Stimulated activated naive B cell treated with anti-CD40 and anti-IgM and Interleukin-4, amounts not matched to agents 10 μg/mL and 1 μg/mL and 100 μg/mL, for 72 hours (primary cell): ENCODE results near the gene RERE.

Experiments
- ATAC-seq, 2 donors: fragments of 150-1000 bp; cut with Tn5 transposase; replicated peaks; 2 replicates each; pipeline ENCODE4 v1.10.0; 2021; ENCODE audit warnings: moderate library complexity in 1 of 2
- DNase-seq: peaks from one replicate; pipeline ENCODE4 v3.0.0; 2021
- H3K27ac Mint-ChIP-seq: one replicate; pipeline ENCODE4 v1.8.0; 2022; ENCODE audit warnings: mild to moderate bottlenecking, mixed read lengths
- H3K27me3 Mint-ChIP-seq, 2 donors: one replicate each; pipeline ENCODE4 v1.8.0; 2022; ENCODE audit warnings: mixed read lengths in 2 of 2
- H3K36me3 Mint-ChIP-seq, 2 donors: one replicate each; pipeline ENCODE4 v1.8.0; 2022; ENCODE audit warnings: mixed read lengths in 2 of 2, mild to moderate bottlenecking in 1 of 2
- H3K4me1 Mint-ChIP-seq, 2 donors: one replicate each; pipeline ENCODE4 v1.8.0; 2022; ENCODE audit warnings: mixed read lengths in 2 of 2, mild to moderate bottlenecking in 1 of 2
- H3K4me3 Mint-ChIP-seq, 2 donors: one replicate each; pipeline ENCODE4 v1.8.0; 2022; ENCODE audit warnings: mild to moderate bottlenecking in 2 of 2, mixed read lengths in 2 of 2, moderate library complexity in 1 of 2
- H3K9me3 Mint-ChIP-seq, 2 donors: one replicate each; pipeline ENCODE4 v1.8.0; 2022; ENCODE audit warnings: mixed read lengths in 2 of 2, mild to moderate bottlenecking in 1 of 2

Gene RERE

DNA sequence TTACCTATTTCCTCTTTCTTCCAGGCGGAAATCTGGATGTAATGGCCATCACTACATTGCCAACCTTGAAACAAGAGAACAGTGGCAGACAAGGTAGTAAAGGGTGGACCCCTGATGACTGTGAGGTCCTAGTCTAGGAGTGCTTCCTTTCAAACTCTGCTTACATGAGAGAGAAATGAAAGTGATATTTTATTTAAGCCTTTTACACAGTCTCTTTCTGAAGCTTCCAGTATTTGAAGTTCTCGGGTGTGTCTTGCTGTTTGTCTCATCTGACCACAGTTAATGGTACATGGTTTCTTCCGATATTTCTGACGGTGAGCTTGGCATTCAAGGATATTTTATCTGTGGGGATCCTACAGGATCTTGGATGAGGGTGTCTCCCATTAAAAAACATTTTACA is 284.3 kb downstream of the RERE start:
- Mint-ChIP-seq H3K27ac (peak overlapping the region; percentile 84), H3K4me3 (peak overlapping the region; percentile 41 to 67), H3K4me1 (peaks cover 30 to 48% of the 10 kb centered on the region in 2 donors), H3K9me3 (no peaks in the 10 kb centered on the region), H3K27me3 (no peaks in the 10 kb centered on the region), H3K36me3 (peaks cover 14 to 33% of the 10 kb centered on the region in 2 donors)
- no peak for DNase-seq
- peak; percentile 74 to 78 for ATAC-seq

DNA sequence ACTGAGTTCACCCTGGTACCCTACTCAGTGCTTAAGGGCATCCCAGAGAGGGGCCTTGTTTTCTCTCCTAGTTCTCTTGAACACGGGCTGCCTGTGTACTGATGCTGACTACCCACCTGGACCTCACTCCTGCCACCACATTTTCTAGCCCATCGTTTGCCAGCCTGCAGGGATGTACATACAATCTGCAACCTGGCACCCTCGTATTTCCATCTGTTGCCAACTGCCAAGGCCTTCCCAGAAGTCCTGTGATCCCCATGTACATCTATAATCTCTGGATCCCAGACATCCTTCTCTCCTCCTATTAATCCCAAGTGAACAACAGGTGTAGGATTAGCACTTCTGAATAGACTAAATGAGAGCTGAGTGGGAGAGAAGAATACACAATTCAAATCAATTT is 287.5 kb downstream of the RERE start:
- no peaks in the 10 kb centered on the region for H3K27me3 Mint-ChIP-seq
- peaks cover 12 to 30% of the 10 kb centered on the region in 2 donors for H3K36me3 Mint-ChIP-seq
- H3K4me3 Mint-ChIP-seq, result no peak overlapping the region
- ATAC-seq (no peak), DNase-seq (no peak)
- H3K4me1 Mint-ChIP-seq, result peaks cover 32 to 46% of the 10 kb centered on the region in 2 donors
- no peaks in the 10 kb centered on the region for H3K9me3 Mint-ChIP-seq
- H3K27ac Mint-ChIP-seq, result peak overlapping the region; percentile 33

DNA sequence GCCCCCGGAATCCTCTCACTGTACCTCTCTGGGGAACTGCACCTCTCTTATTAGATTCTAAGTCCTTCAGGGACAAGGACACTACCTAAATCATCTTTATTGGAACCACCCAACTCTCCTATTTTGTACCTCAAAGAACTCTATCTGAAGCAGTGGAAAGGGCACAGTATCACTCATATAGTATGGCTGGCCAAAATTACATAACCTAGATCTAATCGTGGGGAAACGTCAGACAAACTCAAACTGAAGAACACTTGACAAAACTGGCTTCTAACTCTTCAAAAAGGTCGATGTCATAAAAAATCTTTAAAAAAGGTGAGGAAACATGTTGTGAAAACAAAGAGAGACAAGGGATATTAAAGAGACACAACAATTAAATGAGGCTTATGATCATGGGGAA is 289.5 kb downstream of the RERE start:
- DNase-seq (no peak), ATAC-seq (no peak)
- no peak overlapping the region for H3K4me3 Mint-ChIP-seq
- H3K9me3 Mint-ChIP-seq, result no peaks in the 10 kb centered on the region
- peaks cover 27 to 30% of the 10 kb centered on the region in 2 donors for H3K4me1 Mint-ChIP-seq
- H3K36me3 Mint-ChIP-seq, result peaks cover 18 to 46% of the 10 kb centered on the region in 2 donors
- H3K27ac Mint-ChIP-seq, result peak overlapping the region; percentile 81
- no peaks in the 10 kb centered on the region for H3K27me3 Mint-ChIP-seq

DNA sequence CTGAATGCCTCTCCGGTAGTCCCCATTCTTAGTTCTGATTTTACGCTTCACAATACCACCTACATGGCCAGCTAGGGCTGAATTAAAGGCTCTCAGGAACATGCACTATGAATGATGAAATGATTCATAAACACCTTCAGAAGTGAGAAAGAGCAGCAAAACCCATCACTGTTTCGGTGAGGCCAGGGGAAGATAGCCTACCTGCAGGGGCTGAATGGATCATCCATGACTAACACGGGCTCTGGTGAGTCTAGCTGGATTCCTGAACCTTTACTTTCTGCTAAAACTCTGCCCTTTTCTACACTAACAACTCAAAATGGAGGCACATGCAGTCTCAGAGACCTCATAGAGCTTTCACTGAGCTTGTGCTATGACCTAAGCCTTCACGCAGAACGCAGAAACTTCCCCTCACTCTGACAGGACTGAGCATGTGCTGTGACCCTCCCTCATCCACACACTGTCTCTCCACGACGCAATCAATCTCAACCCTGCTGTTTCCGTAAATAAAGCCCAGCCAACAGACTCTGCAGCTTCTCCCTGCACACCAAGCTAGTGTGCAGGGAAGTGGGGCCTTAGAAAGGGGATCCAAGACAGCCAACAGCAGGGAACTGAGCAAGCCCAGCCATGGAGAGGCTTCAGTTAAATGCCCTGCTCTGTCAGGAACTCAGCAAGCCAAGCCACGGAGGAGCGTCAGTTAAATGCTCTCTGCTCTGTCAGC is 291.7 kb downstream of the RERE start:
- no peak overlapping the region for H3K4me3 Mint-ChIP-seq
- peaks cover 0 to 2% of the 10 kb centered on the region in 2 donors for H3K9me3 Mint-ChIP-seq
- peak; percentile 91 to 93 for ATAC-seq
- H3K27ac Mint-ChIP-seq, result no peak overlapping the region
- H3K4me1 Mint-ChIP-seq, result peaks cover 20 to 33% of the 10 kb centered on the region in 2 donors
- H3K36me3 Mint-ChIP-seq, result peaks cover 23 to 48% of the 10 kb centered on the region in 2 donors
- H3K27me3 Mint-ChIP-seq, result no peaks in the 10 kb centered on the region
- DNase-seq, result peak; percentile 42

DNA sequence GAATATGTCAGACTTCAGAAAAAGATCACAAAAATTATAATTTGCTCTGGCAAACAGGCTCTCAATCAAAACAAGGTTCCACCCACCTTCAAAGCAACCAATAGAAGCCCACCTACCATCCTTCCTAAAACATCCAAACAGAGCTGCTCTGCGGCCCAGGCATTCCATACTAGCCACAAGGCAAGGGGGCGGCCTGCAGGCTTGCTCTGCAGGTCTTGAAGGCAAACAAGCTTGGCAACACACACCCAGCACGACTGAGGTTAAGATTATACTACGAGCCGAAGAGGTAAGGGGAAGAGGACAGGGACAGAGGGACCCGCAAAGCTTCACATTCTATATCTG is 292.3 kb downstream of the RERE start:
- ATAC-seq (no peak), DNase-seq (no peak)
- H3K36me3 Mint-ChIP-seq, result peaks cover 23 to 48% of the 10 kb centered on the region in 2 donors
- no peak overlapping the region for H3K27ac Mint-ChIP-seq
- no peaks in the 10 kb centered on the region for H3K27me3 Mint-ChIP-seq
- H3K9me3 Mint-ChIP-seq, result peaks cover 0 to 2% of the 10 kb centered on the region in 2 donors
- no peak overlapping the region for H3K4me3 Mint-ChIP-seq
- H3K4me1 Mint-ChIP-seq, result peaks cover 25 to 35% of the 10 kb centered on the region in 2 donors

DNA sequence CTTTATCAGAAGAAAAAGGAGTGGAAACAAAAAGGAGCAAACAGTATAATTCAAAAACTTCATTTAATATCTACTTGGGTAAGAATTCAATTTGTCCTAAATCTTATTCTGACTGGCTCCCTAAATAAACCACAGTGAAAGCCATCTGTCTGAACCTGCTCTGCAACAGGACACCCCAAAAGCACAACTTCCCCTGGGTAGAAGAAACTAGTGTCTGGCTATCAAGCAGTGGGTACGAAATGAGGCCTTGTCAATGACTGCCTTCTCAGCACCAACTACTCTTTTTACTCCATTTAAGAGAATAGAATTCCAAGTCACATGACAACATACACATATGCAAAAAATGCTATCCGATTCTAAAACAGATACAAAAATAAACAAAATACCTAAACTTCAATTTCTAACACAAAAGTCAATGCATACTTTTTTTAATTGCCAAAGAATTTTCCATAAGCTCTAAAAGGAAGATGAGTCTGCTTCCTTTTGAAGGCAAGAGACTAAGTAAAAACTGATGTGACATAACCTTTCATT is 292.7 kb downstream of the RERE start:
- Mint-ChIP-seq H3K9me3 (peaks cover 0 to 2% of the 10 kb centered on the region in 2 donors), H3K27ac (peak overlapping the region; percentile 52), H3K4me3 (no peak overlapping the region), H3K27me3 (no peaks in the 10 kb centered on the region), H3K4me1 (peaks cover 22 to 31% of the 10 kb centered on the region in 2 donors), H3K36me3 (peaks cover 19 to 43% of the 10 kb centered on the region in 2 donors)
- no peak for DNase-seq
- ATAC-seq, result no peak

DNA sequence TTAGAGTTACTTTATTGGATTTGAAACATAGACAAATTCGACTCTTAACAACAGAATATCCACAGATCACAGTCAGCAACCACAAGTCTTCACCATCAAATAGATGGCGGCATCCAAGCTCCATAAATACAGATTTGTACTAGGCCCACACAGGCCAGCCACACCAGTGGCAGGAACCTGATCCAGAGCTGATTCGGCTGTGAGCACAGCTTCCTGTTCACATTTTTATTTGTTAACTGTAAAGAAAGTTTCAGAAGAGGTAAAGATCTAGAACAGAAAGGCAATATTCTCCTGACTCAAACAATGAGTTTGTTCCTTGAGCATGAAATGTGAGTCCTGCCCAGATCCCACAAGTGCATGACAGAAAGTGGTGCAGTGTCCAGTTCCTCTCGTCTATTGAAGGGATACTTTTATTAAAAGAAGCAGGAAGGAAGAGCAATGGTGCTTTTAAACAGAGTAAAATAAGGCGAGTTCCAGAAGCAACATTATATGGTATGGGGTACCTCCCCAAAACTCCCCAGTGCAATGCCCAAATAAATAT is 293.7 kb downstream of the RERE start:
- H3K4me3 Mint-ChIP-seq, result peak overlapping the region; percentile 11 to 33
- no peak for DNase-seq

DNA sequence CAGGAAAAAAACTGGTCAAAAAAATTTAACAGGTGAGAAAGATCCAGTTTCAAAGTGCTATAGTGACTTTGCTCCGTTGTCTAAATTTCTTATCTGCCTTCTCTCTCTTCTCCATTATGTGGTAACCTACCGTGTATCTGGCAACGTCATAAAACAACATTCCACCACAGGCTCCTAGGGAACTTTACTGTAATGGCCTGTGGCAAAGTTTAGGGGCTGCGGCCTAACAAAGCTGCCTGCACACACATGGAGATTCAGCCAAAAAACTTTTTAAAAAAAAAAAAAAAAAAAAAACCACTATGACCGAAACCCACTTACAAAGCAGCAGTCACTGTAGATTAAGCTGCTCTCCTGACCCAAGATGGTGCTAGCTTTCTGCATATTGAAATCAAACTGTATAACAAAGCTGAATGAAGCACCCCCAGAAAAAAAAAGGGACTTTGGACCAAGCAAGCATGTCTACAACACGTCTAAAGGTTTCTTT is 296.9 kb downstream of the RERE start:
- H3K36me3 Mint-ChIP-seq, result peaks cover 15 to 40% of the 10 kb centered on the region in 2 donors
- H3K27me3 Mint-ChIP-seq, result no peaks in the 10 kb centered on the region
- H3K27ac Mint-ChIP-seq, result peak overlapping the region; percentile 47
- H3K4me3 Mint-ChIP-seq, result no peak overlapping the region
- peaks cover 33 to 35% of the 10 kb centered on the region in 2 donors for H3K4me1 Mint-ChIP-seq
- peaks cover 0 to 2% of the 10 kb centered on the region in 2 donors for H3K9me3 Mint-ChIP-seq
- DNase-seq (no peak), ATAC-seq (no peak)

More for the DNA sequence above, 293.7 kb downstream of the RERE start:
- peak overlapping the region; percentile 93 for H3K27ac Mint-ChIP-seq
- peaks cover 17 to 39% of the 10 kb centered on the region in 2 donors for H3K36me3 Mint-ChIP-seq
- H3K27me3 Mint-ChIP-seq, result no peaks in the 10 kb centered on the region
- peaks cover 18 to 29% of the 10 kb centered on the region in 2 donors for H3K4me1 Mint-ChIP-seq
- H3K9me3 Mint-ChIP-seq, result peaks cover 0 to 2% of the 10 kb centered on the region in 2 donors
- no peak for ATAC-seq

DNA sequence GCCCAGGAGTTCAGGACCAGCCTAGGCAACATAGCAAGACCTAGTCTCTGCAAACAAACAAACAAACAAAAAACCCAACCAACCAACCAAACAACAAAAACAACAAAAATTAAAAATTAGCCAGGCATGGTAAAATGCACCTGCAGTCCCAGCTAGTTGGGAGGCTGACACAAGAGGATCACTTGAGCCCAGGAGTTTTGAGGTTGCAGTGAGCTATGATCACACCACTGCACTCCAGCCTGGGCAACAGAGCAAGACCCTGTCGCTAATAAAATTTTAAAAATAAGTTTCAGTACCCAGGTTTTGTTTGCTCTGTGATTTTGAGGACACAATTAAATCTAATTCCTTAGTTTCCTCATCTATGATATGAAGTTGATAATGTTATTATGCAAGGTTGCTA is 298.3 kb downstream of the RERE start:
- Mint-ChIP-seq H3K27ac (peak overlapping the region; percentile 9), H3K36me3 (peaks cover 19 to 34% of the 10 kb centered on the region in 2 donors), H3K4me3 (no peak overlapping the region), H3K27me3 (no peaks in the 10 kb centered on the region), H3K4me1 (peaks cover 27 to 47% of the 10 kb centered on the region in 2 donors), H3K9me3 (peaks cover 0 to 2% of the 10 kb centered on the region in 2 donors)
- DNase-seq (no peak), ATAC-seq (no peak)

DNA sequence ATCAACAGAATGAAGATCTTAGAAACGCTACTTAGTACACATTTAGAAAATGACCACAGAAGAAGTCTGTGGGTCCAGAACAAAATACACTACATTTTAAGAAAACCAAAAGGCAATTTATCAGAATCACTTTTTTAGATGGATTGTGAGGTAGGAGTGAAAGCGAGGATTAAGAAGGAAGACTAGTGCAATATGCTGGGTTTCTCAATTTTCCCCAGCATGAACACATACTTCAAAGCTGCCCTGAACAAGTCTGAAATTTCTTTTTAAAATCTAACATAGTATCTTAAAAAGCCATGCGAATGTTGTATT is 299.0 kb downstream of the RERE start:
- H3K9me3 Mint-ChIP-seq, result peaks cover 0 to 2% of the 10 kb centered on the region in 2 donors
- DNase-seq (no peak), ATAC-seq (no peak)
- peaks cover 16 to 29% of the 10 kb centered on the region in 2 donors for H3K36me3 Mint-ChIP-seq
- H3K27me3 Mint-ChIP-seq, result no peaks in the 10 kb centered on the region
- H3K4me1 Mint-ChIP-seq, result peaks cover 21 to 47% of the 10 kb centered on the region in 2 donors
- no peak overlapping the region for H3K27ac Mint-ChIP-seq
- no peak overlapping the region for H3K4me3 Mint-ChIP-seq

DNA sequence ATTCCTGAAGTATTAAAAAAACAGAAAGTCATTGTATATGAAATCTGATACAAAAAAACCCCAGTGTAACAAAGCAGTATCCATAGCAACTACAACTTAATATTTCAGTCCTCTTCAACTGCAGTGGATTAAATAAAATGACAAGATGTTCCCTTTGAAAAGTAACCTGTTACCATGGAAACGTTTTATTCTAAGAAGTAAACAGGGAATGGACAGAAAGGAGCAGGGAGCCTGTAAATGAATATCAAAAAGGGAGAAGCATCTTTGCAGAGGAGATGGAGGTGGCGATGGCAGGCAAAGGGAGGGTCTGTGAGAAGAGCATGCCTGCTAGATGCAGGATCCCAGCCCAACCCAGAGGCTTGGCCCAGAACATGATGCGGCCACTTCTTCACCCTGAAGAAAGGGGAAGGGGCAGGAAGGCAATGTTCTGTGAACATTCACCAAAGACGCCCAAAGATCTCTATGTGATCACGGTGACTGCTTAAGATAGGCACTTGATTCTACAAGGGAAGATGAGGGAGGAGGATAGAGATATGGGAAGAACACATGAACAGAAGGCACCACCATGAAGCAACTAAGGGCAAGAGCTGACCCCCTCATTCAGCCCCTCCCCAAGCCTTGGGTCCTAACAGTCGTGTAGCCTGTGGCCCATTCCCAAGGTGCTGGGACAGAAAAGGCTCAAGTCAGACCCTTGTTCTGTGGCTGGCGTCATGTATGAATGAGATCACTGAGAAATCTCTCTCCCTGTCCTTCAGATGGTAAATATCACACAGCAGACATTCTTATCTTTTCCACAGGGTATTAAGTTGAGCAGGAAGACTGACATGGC is 299.6 kb downstream of the RERE start:
- Mint-ChIP-seq H3K27ac (no peak overlapping the region), H3K4me1 (peaks cover 18 to 47% of the 10 kb centered on the region in 2 donors), H3K36me3 (peaks cover 12 to 24% of the 10 kb centered on the region in 2 donors), H3K9me3 (peaks cover 0 to 2% of the 10 kb centered on the region in 2 donors), H3K27me3 (no peaks in the 10 kb centered on the region), H3K4me3 (no peak overlapping the region)
- no peak for DNase-seq
- ATAC-seq, result no peak

DNA sequence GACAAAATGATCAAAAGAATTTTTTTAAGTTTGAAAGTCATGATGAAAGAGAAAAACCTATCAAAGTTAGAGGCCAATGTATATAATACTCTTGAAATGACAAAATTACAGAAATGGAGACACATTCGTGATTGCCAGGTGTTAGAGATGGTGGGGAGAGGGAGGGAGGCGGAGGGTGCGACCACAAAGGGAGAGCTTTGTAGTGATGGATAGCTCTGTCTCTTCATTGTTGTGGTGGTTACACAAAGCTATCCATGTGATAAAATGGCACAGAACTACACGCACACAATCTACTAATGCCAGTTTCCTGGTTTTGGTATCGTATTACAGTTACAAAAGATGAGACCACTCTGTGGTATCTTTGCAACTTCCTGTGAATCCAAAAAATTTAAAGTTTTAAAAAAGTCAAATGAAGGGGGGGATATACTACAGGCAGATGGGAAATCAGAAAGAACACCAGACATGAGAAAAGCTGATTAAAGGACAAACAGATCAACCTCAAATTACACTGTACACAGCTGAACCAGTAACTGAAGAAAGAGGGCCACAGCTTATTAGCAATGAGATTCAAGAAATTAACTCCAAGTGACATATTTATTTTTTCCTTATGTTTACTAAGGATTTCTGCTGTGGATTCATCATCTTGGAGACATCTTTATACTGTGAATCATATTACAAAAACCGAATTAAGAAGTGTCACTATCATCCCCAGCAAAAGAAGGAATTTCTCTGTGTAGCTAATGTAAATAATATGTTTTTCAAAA is 300.5 kb downstream of the RERE start:
- H3K27me3 Mint-ChIP-seq, result no peaks in the 10 kb centered on the region
- ATAC-seq (peak; percentile 73 to 88), DNase-seq (no peak)
- peaks cover 18 to 55% of the 10 kb centered on the region in 2 donors for H3K4me1 Mint-ChIP-seq
- peak overlapping the region; percentile 78 for H3K27ac Mint-ChIP-seq
- peak overlapping the region; percentile 3 to 12 for H3K4me3 Mint-ChIP-seq
- H3K36me3 Mint-ChIP-seq, result peaks cover 9 to 21% of the 10 kb centered on the region in 2 donors
- H3K9me3 Mint-ChIP-seq, result no peaks in the 10 kb centered on the region

DNA sequence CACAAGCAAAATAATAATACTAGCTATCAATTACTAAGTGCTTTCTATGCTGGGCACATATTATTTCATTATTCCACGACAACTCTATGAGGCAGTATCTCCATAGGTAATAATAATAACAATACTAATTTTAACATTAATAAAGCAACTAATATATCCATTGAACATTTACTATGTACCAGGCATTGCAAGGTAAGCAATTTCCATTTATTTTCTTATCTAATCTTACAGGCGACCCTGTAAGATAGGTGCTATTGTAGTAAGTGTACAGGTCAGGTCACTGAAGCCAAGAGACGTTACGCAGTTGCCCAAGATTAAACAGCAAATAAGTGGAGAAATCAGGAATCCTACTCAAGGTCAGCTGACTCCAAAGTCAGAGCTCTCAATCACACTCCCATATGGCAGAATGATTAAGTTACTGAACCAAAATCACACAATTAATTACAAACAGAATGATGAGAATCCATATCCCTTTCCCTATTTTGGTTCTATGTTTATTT is 301.1 kb downstream of the RERE start:
- Mint-ChIP-seq H3K4me1 (peaks cover 18 to 61% of the 10 kb centered on the region in 2 donors), H3K36me3 (peaks cover 9 to 21% of the 10 kb centered on the region in 2 donors)

More for the DNA sequence above, 301.1 kb downstream of the RERE start:
- Mint-ChIP-seq H3K27me3 (no peaks in the 10 kb centered on the region), H3K9me3 (no peaks in the 10 kb centered on the region), H3K27ac (no peak overlapping the region), H3K4me3 (no peak overlapping the region)
- no peak for DNase-seq
- ATAC-seq, result no peak
